ENCODE data around the gene YAE1.
"Not testable (repeated sequence)": the region's sequence is repeated elsewhere in the genome, so short reads cannot be mapped to it uniquely, and the experiment has no call there.

The YAE1 gene

GRCh38 chr7:39566023-39566921 is at the start of gene YAE1:
Gene YAE1 (plus strand): TSS chr7:39566404. CDS start chr7:39566419, 15 bp downstream.
- peak; percentile 52 for DNase-seq

DNA sequence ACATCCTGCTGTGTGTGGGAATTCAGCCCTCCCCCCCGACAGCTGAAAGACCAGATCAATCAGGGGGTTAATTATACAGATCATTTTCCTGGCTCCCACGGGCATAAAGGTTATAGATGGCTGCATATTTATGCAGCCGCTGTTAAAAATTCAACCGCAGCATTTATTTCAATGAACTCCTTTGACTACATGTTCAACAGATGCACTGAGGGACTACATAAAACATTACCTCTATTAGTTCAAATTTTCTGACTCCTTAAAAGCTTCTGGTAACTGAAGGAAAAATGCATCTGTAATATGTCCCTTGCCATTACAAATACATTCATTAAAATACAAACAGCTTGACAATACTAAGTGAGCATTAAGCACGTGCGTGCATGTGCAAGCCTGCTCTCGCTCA is 49.7 kb upstream of the YAE1 start:
- DNase-seq = no peak

- no peak for DNase-seq
Observed at GRCh38 chr7:39517240-39517639, 49.0 kb upstream of the YAE1 start.

GRCh38 chr7:39525926-39526325 is 40.3 kb upstream of the YAE1 start:
- DNase-seq = no peak

- no peak for DNase-seq
Observed at GRCh38 chr7:39526666-39527065, 39.5 kb upstream of the YAE1 start.

- DNase-seq = no peak
Observed at GRCh38 chr7:39527296-39527695, 38.9 kb upstream of the YAE1 start.

- DNase-seq = no peak
Observed at GRCh38 chr7:39527951-39528350, 38.3 kb upstream of the YAE1 start.

DNA sequence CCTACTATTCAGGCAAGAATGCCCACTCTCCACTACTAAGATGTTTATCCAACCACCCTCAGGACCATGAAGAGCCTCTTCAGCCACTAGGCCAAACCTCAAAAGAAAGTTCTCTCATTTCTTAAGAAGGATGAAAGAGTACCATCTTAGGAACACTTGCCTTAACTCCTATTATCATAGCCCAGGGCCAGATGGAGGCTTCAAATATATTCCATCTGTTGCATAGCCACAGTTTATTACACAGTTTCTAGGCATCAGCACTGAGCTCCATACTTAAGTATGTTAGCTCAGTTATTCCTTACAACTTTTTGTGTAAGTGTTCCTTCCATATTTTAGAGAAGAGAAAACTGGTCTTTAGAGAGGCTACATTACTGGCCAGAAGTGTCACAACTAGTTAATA is 37.4 kb upstream of the YAE1 start:
- no peak for DNase-seq

- DNase-seq = no peak
Observed at GRCh38 chr7:39529582-39529981, 36.6 kb upstream of the YAE1 start.

GRCh38 chr7:39530971-39531370 is 35.2 kb upstream of the YAE1 start:
- no peak for DNase-seq

GRCh38 chr7:39531818-39532217 is 34.4 kb upstream of the YAE1 start:
- DNase-seq = no peak

- DNase-seq = no peak
Observed at GRCh38 chr7:39532832-39533231, 33.4 kb upstream of the YAE1 start.

- no peak for DNase-seq
Observed at GRCh38 chr7:39534599-39534998, 31.6 kb upstream of the YAE1 start.

- no peak for DNase-seq
Observed at GRCh38 chr7:39535064-39535463, 31.1 kb upstream of the YAE1 start.

GRCh38 chr7:39535720-39536119 is 30.5 kb upstream of the YAE1 start:
- no peak for DNase-seq

GRCh38 chr7:39536951-39537350 is 29.3 kb upstream of the YAE1 start:
- no peak for DNase-seq

- no peak for DNase-seq
Observed at GRCh38 chr7:39539816-39540215, 26.4 kb upstream of the YAE1 start.

- DNase-seq = no peak
Observed at GRCh38 chr7:39540320-39540719, 25.9 kb upstream of the YAE1 start.

- DNase-seq = no peak
Observed at GRCh38 chr7:39541511-39541910, 24.7 kb upstream of the YAE1 start.

GRCh38 chr7:39544774-39545173 is 21.4 kb upstream of the YAE1 start:
- DNase-seq = not testable (repeated sequence)

GRCh38 chr7:39547336-39547735 is 18.9 kb upstream of the YAE1 start:
- no peak for DNase-seq

DNA sequence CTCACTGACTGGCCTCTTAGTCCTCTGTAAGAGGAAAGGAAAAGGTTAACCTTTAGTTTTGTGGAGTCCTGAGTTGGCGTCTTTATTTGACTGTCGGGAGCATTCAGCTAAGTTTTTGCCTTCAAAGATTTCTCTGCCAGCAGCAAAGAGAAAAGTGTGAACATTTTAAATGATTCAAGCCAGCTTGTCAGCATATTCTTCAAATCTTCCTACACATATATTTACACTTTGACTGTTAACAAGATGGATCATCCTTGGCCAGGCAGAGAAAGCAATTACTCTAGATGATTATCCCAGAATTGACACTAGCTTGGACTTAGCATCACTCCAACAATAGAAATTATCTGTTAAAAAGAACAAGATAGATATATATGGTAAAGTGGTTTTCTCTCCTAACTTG is 15.8 kb upstream of the YAE1 start:
- no peak for DNase-seq

DNA sequence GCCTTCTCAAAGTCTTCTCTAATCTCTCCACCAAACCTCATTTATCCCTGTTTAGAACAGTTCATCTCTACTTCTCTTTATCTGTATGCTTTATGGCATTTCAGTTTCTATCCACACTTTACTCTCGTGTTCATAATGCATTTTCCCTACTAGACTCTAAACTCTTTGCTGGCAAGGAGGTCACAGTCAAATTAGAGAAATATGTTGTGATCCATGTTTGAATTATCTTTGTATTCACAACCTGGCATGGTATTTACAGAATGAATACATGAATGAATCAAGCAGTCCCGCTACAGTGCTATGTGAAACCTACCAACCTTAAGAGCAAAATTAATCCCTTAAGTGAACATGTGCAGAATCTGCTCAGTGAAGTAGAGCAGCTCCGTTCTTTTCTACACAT is 12.8 kb upstream of the YAE1 start:
- no peak for DNase-seq

- no peak for DNase-seq
Observed at GRCh38 chr7:39554583-39555165, 11.5 kb upstream of the YAE1 start.

DNA sequence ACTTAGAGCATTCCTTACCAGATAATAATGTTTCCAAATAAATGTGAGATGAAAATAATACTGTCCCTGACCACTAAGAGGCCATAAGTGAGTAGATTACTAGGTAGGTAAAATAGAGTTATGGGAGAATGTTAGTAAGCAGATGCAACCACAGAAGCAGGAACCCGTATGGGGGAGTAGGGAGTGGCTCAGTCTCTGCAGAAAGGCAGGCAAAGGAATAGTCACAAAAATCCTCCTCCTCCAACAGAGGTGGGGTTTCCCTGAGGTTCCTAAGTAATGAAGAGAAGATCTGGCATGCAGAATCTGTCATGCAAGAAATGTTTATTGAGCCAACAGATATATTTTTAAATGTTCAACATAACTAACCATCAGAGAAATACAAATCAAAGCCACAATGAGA is 9.0 kb upstream of the YAE1 start:
- DNase-seq = no peak
